GM18907 (cell line): ENCODE measurements around the gene STK40.

ENCODE experiments used
- ATAC-seq: cut with Tn5 transposase; IDR thresholded peaks from one replicate; pipeline ENCODE4 v1.9.1; 2021; ENCODE audit warnings: mild to moderate bottlenecking, moderate library complexity; ENCODE audit not compliant: unreplicated experiment

Gene STK40

GRCh38 chr1:36346741-36347370 is 38.9 kb downstream of the STK40 start:
- ATAC-seq = no peak

GRCh38 chr1:36345353-36345752 is 40.4 kb downstream of the STK40 start:
- no peak for ATAC-seq

- ATAC-seq = no peak
These were observed 41.4 kb downstream of the STK40 start for GRCh38 chr1:36344395-36344680.

GRCh38 chr1:36343651-36344394 is 41.9 kb downstream of the STK40 start:
- no peak for ATAC-seq

DNA sequence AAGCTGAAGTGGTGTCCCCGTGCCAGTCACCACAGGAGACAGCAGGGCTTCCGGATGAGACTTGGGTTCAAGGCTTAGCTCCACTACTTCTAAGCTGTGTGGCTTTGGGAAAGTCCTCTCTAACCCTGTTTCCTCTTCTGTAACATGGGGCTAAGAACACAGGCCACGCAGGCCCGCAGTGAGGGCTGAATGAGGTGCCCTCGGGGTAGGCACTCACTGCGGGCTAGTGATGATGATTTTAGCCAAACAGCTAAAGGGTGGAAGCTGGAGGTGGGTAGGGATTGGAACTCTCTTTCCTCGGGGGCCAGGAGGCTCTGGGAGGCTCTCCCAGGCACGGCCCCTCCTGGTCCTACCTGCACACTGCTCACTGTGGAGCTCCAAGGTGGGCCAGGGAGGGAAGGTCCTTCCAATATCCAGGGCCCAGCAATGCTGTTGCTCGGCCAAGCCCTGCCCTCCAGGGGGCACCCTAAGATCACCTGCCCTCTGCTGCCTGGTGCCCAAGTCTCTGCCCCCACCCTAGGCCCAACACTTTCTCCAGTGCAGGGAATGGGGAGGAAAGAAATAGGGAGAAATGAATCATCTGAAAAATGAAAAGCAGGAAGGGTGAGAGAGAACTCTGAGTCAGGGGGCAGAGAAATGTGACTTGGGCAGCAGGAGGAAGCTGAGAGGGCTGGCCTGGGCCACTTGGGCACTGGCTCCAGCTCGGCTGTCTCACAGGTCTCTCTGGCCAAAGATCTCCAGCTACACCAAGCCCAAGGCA is 43.1 kb downstream of the STK40 start:
- no peak for ATAC-seq

DNA sequence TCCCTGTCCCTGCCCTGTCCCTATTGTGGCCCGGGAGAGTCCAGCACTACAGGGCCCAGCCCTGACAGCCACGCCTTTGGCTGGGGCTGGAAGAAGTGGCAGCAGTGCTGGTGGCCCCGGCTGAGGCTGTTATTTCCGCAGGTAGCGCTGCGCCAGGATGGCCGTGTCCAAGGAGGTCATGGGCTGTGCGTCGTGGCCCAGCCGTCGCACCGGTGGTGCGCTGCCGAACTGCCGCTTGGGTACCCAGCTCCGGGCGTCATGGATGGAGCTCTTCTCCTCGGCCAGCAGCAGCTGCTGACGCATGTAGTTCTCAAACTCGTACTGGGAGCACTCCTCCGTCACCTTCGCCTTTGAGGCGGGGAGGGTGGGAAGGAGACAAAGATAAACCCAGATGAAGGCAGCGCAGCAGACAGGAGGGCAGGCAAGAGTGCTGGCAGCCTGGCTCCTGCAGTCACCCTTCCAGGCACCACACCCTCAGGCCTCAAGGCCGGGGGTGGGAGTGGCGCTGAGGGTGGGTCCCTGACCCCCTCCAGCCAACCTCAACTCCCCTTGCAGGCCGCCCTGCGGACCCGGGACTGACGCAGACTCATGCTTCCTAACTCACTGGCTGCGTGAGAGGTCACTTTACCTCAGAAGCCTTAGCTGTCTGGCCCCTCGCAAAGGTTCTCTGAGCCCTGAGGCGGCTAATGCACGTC is 44.0 kb downstream of the STK40 start:
- ATAC-seq = no peak

DNA sequence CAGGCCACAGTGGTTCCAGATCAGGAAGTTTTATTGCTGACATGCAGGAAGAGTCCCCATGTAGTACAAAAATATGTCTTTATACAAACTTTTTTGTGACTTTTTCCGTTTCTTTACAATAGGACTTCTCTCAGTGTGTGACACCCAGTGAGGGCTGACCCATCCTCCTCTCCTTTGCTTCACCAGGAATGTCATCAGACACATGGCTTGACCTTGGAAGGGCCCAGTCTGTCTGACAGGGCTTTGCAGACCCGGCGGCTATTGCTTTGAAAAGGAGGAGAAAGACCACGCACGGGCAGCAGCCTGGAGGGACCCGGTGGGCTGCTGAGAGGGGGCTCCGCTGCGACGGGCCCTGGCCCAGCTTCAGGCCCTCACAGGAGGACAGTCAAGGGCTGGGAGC is 46.1 kb downstream of the STK40 start:
- ATAC-seq = no peak

- ATAC-seq = no peak
These were observed 46.5 kb downstream of the STK40 start for GRCh38 chr1:36339215-36339614.

DNA sequence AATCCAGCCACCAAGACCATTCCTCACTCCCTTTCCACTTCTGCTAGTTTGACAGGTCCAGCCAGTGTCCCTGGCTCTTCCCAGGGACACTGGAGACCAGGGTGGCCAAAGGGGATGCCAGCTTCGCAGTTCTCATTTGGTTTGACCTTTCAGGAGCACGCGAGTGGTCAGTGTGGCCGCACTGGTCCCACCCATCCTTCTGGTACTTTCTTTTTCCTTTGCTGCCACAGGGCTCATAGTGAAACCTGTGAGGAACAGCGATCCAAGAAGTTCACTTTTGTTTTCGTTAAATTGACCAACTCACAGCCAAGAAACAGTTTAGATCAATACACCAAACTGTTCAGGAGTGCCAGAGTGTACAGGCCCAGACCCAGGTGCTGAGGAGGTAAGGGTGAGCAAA is 47.9 kb downstream of the STK40 start:
- ATAC-seq = no peak

- no peak for ATAC-seq
These were observed 54.8 kb downstream of the STK40 start for GRCh38 chr1:36330940-36331339.

DNA sequence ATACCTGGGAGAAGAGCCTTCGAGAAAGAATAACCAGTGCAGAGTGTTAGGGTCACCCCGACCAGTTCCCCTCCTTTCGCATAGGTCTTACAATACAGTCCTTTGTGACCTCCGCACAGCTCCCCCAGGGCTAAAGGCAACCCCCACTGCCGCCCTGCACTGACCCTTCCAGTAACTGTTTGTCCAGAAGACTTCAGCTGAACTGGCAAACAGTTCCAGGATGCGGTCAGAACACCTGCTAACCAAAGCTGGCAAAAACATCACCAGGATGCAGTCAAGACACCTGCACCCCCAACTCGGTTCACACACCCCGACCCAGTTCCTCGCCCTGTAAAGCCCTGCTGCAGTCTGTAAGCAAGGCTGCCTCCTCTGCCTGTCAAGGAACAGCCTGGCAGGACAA is 55.9 kb downstream of the STK40 start:
- no peak for ATAC-seq

DNA sequence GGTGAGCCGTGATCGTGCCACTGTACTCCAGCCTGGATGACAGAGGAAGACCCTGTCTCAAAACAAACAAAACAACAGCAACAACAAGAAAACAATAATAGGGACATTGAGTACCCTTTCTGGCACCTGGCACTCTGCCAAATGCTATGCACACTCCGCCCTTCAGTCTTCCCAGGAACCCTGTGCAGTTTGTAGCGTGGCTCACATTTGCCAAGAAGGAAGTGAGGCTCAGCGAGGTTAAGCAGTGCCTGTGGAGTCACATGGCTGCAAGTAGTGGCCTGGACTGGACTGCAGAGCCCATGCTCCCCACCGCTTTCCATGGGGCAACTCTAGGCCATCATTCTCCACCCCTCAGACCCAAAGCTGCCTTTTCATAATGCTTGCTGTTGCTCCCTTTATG is 57.0 kb downstream of the STK40 start:
- no peak for ATAC-seq

DNA sequence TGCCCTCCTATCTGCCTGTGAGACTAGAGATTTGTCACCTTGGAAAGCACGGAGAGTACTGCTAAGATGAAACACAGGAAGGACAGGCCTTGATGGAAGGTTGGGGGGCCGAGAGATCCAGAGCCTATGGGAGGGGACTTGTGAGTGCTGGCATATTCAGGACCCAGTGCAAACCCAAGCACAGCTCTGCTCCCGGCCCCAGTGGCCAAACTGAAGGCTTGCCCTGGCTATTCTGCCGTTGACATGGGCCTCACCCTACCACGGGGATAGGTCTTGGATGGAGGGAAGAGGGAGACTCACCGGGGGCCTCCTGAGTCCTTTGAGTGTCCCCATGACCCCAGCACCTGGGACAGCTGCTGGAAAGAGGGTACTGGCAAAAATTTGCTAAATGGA is 57.6 kb downstream of the STK40 start:
- no peak for ATAC-seq

GRCh38 chr1:36327421-36328087 is 58.2 kb downstream of the STK40 start:
- no peak for ATAC-seq

DNA sequence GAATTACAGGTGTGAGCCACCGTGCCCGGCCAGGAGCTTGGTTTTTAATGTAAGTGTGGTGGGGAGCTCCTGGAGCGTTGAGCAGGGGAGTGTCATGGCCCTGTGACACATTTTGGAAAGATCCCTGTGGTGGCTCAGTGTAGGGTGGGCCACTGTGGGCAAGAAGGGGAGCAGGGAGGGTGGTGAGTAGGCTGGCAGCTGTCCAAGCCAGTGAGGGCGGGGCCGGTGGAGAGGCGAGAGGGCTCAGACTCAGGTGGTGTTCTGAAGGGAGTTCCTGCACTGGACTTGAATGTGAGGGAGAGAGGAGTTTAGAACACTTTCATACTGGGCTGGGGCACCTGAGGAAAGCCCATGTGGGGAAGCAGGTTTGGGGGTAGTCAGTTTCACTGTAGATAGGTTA is 59.2 kb downstream of the STK40 start:
- ATAC-seq = no peak

- no peak for ATAC-seq
These were observed 61.4 kb downstream of the STK40 start for GRCh38 chr1:36324353-36324703.

- ATAC-seq = no peak
These were observed 61.9 kb downstream of the STK40 start, which contains the start of gene EVA1B for GRCh38 chr1:36323636-36324352. EVA1B (minus strand) TSS chr1:36323645; CDS start chr1:36323037, 608 bp downstream.

GRCh38 chr1:36322786-36323635 is 62.7 kb downstream of the STK40 start:
- no peak for ATAC-seq

- ATAC-seq = no peak
These were observed 63.5 kb downstream of the STK40 start for GRCh38 chr1:36322041-36322785.
